Endodermal cell (in vitro differentiated cells): Measurements from ENCODE around the gene MRGPRX1. TPM values are rescaled to one million over a fixed set of nuclear protein-coding genes. Genes with fewer than 3 reads are reported as not detected.
"Not testable (repeated sequence)": the region's sequence is repeated elsewhere in the genome, so short reads cannot be mapped to it uniquely, and the experiment has no call there.

ENCODE experiments used
- DNase-seq: peaks from one replicate; pipeline ENCODE4 v3.0.0-alpha.2; 2017
- H3K27ac ChIP-seq: 2 replicates; pipeline ENCODE4 v1.5.1; 2013; ENCODE audit warnings: mild to moderate bottlenecking, low read depth, low read length, moderate library complexity
- H3K27me3 ChIP-seq: 2 replicates; pipeline ENCODE4 v1.6.1; 2013; ENCODE audit warnings: mild to moderate bottlenecking, low read length, moderate library complexity; ENCODE audit not compliant: insufficient read depth, control insufficient read depth, poor library complexity, severe bottlenecking
- H3K36me3 ChIP-seq: 2 replicates; pipeline ENCODE4 v1.7.0; 2013; ENCODE audit warnings: mild to moderate bottlenecking, low read length, moderate library complexity; ENCODE audit not compliant: control insufficient read depth, insufficient read depth
- H3K4me1 ChIP-seq: one replicate; pipeline ENCODE4 v1.7.0; 2013; ENCODE audit warnings: low read length; ENCODE audit not compliant: control insufficient read depth, insufficient read depth
- H3K4me3 ChIP-seq: 2 replicates; pipeline ENCODE4 v1.5.1; 2013; ENCODE audit warnings: mild to moderate bottlenecking, low read length, moderate library complexity
- H3K9ac ChIP-seq: 2 replicates; pipeline ENCODE4 v1.6.1; 2013; ENCODE audit warnings: mild to moderate bottlenecking, low read length, moderate library complexity; ENCODE audit not compliant: poor library complexity, severe bottlenecking; ENCODE audit errors: extremely low read depth
- H3K9me3 ChIP-seq: 2 replicates; pipeline ENCODE4 v1.6.1; 2013; ENCODE audit warnings: mild to moderate bottlenecking, low read length, moderate library complexity; ENCODE audit not compliant: control insufficient read depth
- H3K27ac Mint-ChIP-seq: 2 replicates; pipeline ENCODE4 v1.8.0; 2020; ENCODE audit warnings: mixed read lengths
- H3K27me3 Mint-ChIP-seq: 2 replicates; pipeline ENCODE4 v1.8.0; 2021; ENCODE audit warnings: mild to moderate bottlenecking, mixed read lengths; ENCODE audit not compliant: insufficient read depth
- H3K36me3 Mint-ChIP-seq: 2 replicates; pipeline ENCODE4 v1.8.0; 2020; ENCODE audit warnings: low read depth, mixed read lengths
- H3K4me1 Mint-ChIP-seq: 2 replicates; pipeline ENCODE4 v1.8.0; 2020; ENCODE audit warnings: mixed read lengths
- H3K4me3 Mint-ChIP-seq: 2 replicates; pipeline ENCODE4 v1.8.0; 2020; ENCODE audit warnings: mild to moderate bottlenecking, moderate library complexity, mixed read lengths
- H3K9me3 Mint-ChIP-seq: 2 replicates; pipeline ENCODE4 v1.8.0; 2020; ENCODE audit warnings: mild to moderate bottlenecking, mixed read lengths
- CTCF ChIP-seq: fragments of 200-600 bp; sonication (generic); conservative IDR thresholded peaks from 2 replicates; pipeline ENCODE4 v1.5.0; 2021; ENCODE audit warnings: antibody characterized with exemption, mild to moderate bottlenecking
- WGBS, 2 experiments: methylation state at CpG; one replicate each; pipeline versions ENCODE4 v1.1.5 to v1.1.7; 2013; ENCODE audit warnings: missing lambda C conversion rate in 2 of 2, mixed read lengths in 1 of 2; ENCODE audit not compliant: insufficient coverage in 1 of 2, insufficient read length in 1 of 2; 5-methylcytosine and 5-hydroxymethylcytosine counted together
- total RNA-seq, 2 donors: library from RNA; stranded (reverse); fragmentation: NEBNext Ultra II Directional in 1 of 2; extraction: Animal tissue kit (Norgen Biotek cat#: 25700) in 1 of 2; gene quantifications; 2 replicates in 1 of 2; 3 replicates in 1 of 2; pipeline ENCODE4 v1.2.1, GENCODE V29; 2021

The MRGPRX1 gene
- total RNA-seq, 2 donors from 2014 or later: not detected

- no peaks in the 10 kb centered on the region for H3K36me3 Mint-ChIP-seq
- H3K9me3 ChIP-seq: no peaks in the 10 kb centered on the region
Measured at GRCh38 chr11:18936002-18936673, 3.1 kb downstream of the MRGPRX1 start.

DNA sequence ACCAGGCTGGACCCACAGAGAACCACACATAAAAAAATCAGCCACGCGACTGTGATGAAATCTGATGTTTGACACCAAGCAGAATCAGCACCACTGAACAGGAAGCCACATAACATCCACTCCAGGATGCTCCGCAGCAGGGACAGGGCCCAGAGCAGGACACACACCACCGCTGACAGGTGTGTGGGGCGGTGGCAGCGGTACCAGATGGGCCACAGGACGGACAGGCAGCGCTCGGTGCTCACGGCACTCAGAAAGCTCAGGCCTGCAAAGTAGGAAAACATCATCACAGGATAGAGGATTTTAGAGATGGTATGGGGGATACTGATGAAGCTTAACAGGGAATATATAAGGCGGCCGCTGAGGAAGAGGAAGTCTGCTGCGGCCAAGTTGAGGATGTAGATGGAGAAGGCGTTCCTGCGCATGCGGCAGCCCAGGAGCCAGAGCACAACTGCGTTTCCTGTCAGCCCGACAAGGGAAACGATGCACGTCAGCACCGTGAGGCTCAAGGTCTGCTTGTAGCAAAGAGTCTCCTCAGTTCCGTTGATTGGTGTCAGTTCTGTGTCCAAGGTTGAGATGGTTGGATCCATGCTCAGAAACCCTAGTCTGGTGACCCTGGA, 4.9 kb downstream of the MRGPRX1 start:
- Mint-ChIP-seq H3K9me3 (no peaks in the 10 kb centered on the region), H3K4me1 (peaks cover 3% of the 10 kb centered on the region), H3K4me3 (no peak overlapping the region), H3K27ac (no peak overlapping the region), H3K27me3 (no peaks in the 10 kb centered on the region), H3K36me3 (no peaks in the 10 kb centered on the region)
- H3K9me3 ChIP-seq: no peaks in the 10 kb centered on the region
- no peak for TF ChIP-seq CTCF
- no peak overlapping the region for H3K9ac ChIP-seq
- peaks cover 9% of the 10 kb centered on the region for H3K4me1 ChIP-seq
- H3K27ac ChIP-seq: no peak overlapping the region
- 95 to 96% methylated on average over 22 of the region's 22 CpGs for WGBS, 2 experiments
- H3K27me3 ChIP-seq: peaks cover 13% of the 10 kb centered on the region
- no peak for DNase-seq
- no peaks in the 10 kb centered on the region for H3K36me3 ChIP-seq
- H3K4me3 ChIP-seq: no peak overlapping the region

More at GRCh38 chr11:18936002-18936673, 3.1 kb downstream of the MRGPRX1 start:
- Histone ChIP-seq H3K36me3 (no peaks in the 10 kb centered on the region), H3K4me3 (no peak overlapping the region), H3K9ac (no peak overlapping the region), H3K4me1 (peaks cover 9% of the 10 kb centered on the region), H3K27ac (no peak overlapping the region), H3K27me3 (no peaks in the 10 kb centered on the region)
- Mint-ChIP-seq H3K4me3 (no peak overlapping the region), H3K27ac (no peak overlapping the region), H3K9me3 (no peaks in the 10 kb centered on the region), H3K27me3 (no peaks in the 10 kb centered on the region), H3K4me1 (peaks cover 3% of the 10 kb centered on the region)
- no peak for TF ChIP-seq CTCF
- peak; percentile 79 for DNase-seq
- 77 to 88% methylated on average over 4 of the region's 5 CpGs for WGBS, 2 experiments

GRCh38 chr11:18927550-18928322, 11.5 kb downstream of the MRGPRX1 start:
- Mint-ChIP-seq H3K4me3 (no peak overlapping the region), H3K4me1 (no peaks in the 10 kb centered on the region), H3K36me3 (no peaks in the 10 kb centered on the region), H3K27ac (no peak overlapping the region), H3K27me3 (peaks cover 12% of the 10 kb centered on the region), H3K9me3 (peaks cover 22% of the 10 kb centered on the region)
- H3K4me1 ChIP-seq: no peaks in the 10 kb centered on the region
- no peak overlapping the region for H3K27ac ChIP-seq
- H3K36me3 ChIP-seq: no peaks in the 10 kb centered on the region
- peaks cover 24% of the 10 kb centered on the region for H3K9me3 ChIP-seq
- no peak for DNase-seq
- no peak overlapping the region for H3K4me3 ChIP-seq
- peaks cover 20% of the 10 kb centered on the region for H3K27me3 ChIP-seq
- WGBS, 2 experiments: 90 to 91% methylated on average over 1 to 3 of the region's 3 CpGs
- no peak for TF ChIP-seq CTCF
- H3K9ac ChIP-seq: no peak overlapping the region

DNA sequence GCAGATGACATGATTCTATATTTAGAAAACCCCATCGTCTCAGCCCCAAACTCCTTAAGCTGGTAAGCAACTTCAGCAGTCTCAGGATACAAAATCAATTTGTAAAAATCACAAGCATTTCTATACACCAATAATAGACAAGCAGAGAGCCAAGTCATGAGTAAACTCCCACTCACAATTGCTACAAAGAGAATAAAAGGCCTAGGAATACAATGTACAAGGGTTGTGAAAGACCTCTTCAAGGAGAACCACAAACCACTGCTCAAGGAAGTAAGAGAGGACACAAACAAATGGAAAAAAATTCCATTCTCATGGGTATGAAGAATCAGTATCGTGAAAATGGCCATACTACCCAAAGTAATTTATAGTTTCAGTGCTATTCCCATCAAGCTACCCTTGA, 13.8 kb downstream of the MRGPRX1 start:
- not testable (repeated sequence) for DNase-seq, H3K36me3 Mint-ChIP-seq, H3K36me3 ChIP-seq, H3K27ac ChIP-seq, H3K9ac ChIP-seq, H3K27ac Mint-ChIP-seq, H3K4me3 Mint-ChIP-seq, H3K4me1 Mint-ChIP-seq, H3K4me3 ChIP-seq, H3K4me1 ChIP-seq
- 63 to 96% methylated on average over 1 of the region's 2 CpGs for WGBS, 2 experiments
- peaks cover 12% of the 10 kb centered on the region for H3K27me3 Mint-ChIP-seq
- Histone ChIP-seq H3K9me3 (peaks cover 24% of the 10 kb centered on the region), H3K27me3 (peaks cover 13% of the 10 kb centered on the region)
- H3K9me3 Mint-ChIP-seq: peaks cover 22% of the 10 kb centered on the region
